Ishikawa (cell line): Measurements from ENCODE around the gene ATXN10.

Experiments
- CREB1 ChIP-seq: IDR thresholded peaks from 2 replicates; pipeline ENCODE4 v1.6.1; 2012; ENCODE audit warnings: low read depth
- TCF12 ChIP-seq: IDR thresholded peaks from 2 replicates; pipeline ENCODE4 v1.6.1; 2012; ENCODE audit warnings: low read depth
- TF ChIP-seq, protein P1 (sequence below): IDR thresholded peaks from 2 replicates; pipeline ENCODE4 v1.6.1; 2012

DNA sequence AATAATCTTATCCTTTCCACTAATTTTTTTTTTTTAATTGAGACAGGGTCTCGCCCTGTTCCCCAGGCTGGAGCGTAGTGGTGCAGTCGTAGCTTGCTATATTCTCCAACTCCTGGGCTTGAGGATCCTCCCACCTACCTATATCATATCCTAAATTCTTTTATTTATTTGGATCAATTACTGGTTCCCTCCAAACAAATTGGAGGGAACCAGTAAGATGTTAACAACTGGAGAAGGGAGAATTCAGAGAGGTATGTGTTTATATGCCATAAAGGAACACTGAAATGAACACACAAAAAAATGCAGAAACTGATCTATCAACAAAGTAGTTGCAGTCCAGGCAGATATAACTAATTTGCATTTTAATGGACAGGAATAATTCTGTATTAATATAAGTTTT lies 63.6 kb downstream of the ATXN10 start:
- TF ChIP-seq, protein P1, sequence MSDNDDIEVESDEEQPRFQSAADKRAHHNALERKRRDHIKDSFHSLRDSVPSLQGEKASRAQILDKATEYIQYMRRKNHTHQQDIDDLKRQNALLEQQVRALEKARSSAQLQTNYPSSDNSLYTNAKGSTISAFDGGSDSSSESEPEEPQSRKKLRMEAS = no peak
- TF ChIP-seq CREB1 (no peak), TCF12 (no peak)
